Stimulated activated CD4-positive, alpha-beta T cell treated with anti-CD3 and anti-CD28 coated beads, Interleukin-15, amount 100 ng/mL, for 24 hours (primary cell): ENCODE measurements around the gene CELF4.

ENCODE experiments used
- DNase-seq: peaks from one replicate; pipeline ENCODE4 v3.0.0-alpha.2; 2020

The CELF4 gene

DNA sequence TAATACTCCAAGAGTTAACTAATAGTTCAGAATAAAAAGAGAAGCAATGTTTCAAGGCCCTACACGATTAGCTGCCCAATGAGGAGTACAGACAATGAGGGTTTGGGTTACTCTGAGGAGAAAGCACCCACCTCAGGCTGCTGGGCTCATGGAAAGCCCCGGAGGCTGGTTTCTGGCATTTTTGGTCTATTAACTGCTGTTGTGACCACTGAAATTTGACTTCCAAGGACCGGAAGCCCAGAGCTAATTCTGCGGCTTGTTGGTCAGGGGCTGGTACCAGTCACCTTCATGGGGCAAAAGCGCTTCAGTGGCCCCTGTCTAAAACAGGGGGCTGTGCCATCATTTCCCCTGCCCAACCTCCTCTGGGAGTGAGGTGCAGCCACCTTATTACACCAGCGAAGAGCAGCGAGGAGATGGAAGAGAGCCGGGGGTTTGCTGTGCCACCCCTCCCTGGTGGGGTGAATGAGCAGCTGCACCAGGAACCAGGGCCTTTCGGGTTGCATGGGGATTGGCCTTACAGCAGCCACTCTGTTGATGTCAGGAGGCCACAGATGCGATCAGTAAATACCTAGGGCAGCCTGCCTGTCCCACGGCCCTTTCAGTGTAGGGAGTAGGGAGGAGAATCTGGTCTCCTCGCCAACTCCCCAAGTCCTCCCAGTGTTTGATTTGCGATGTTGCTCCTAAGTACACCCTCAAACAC, 131.3 kb downstream of the CELF4 start:
- no peak for DNase-seq

DNA sequence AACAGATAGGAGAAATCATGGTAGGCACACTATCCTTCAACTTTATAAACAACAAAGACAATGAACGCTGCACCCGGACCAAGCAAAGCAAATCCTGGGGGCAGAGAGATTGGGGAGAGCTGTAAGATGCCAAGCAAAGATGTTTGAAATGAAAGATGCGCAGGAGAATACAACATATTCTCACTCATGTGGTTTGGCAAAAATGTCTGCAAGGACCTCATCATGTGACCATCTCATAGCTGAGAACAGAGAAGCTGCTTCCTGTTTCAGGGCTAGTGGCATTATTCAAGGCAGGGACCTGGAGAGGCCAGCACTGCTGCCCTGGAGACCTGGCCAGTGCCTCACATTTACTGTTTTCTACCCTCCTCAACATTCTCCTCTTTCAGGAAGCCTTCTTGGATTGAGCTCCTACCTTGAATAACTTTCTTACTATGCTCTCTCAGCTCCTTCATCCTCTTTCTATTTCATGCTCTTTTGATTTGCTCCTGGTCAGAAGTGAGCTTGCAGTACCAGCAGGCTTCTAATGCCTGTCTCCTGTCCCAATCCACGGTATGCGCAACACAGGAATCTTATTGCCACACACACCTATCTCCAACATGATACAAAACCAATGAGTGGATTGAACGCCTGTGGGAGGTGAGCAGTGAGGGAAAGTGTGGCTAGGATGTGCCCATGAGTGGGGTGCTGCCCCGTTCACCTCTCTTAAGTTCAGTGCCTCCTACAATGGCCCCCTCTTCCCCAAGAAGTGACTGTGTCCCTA, 133.0 kb downstream of the CELF4 start:
- DNase-seq: no peak

DNA sequence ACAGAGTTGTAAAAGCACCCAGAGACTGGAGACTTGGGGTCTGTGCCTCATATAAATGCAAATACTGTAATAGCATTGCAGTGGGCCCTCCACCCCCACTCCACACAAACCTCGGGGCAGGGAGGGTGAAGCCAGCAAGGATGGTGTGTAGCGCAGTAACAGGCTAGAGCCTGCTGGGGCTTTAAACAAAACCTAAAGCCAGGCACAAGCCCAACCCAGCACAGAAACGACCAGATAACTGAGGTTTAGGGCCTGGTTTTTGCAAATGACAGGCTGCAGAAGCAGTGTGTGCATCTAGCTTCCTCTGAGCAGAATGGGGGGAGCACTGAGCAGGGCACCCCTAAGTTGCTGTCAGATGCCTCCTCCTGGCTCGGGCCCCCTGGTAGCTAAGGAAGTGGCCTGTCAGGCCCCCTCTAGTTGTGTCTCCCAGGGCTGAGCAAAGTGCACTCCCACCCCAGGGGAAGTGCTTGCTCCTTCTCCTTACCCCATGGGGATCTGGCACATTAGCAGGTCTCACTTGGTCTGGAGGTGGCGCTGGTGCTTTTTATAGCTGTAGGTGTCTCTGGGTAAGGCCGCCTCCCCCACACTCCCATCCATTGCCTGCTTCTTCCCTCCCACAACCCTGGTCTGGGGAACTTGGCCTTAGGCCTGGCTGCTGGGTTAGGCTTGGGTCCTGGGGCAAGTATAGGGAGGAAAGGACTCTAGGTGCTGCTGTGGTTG, 135.1 kb downstream of the CELF4 start:
- no peak for DNase-seq

DNA sequence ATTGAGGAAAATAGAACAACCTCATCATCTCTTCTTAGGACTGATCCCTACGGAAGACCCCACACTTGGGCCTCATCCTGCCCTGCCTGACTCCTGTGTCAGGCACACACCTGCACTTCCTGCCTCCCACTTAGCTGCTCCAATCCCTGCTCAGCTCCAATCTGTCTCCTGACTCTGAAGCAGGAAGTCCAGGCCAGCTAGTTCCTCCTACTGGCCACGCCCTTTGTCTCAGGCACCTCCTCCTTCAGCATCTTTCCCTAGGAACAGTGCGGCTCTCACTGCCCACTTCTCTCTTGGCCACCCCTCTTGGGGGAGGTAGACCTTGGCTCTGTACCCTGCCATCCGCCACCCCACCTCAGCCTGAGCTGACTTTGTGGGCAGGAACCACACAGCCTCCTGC, 135.8 kb downstream of the CELF4 start:
- no peak for DNase-seq

DNA sequence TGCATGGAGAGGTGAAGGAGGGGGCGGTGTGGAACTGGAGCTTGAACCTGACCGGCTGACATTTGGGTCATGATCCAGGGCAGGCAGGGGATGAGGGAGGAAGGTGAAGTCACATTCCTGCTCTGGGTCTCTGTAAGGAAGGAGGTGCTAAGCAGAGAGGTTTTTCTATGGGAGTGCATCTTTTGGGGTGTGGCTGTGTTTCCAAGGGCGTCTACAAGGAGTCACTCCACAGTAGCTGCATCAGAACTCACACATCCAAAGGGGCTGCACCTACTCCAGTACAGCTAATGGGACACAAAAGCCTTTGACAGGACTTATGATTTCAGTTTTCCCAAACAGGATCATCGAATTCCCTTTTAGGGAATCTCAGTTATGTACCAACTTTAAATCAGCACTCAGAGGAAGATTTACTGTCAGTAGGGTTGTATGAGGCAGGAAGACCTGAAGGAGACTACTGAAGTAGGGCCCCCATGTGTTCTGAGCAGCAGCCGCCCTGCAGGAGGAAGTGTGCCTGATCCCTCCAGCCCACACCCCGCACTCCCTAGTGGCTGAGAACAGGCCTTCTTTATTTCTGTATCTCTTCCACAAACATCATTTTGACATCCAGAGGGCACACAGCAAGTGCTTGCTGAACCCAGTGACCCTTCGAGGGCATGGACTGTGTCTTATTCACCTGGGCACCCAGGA, 137.2 kb downstream of the CELF4 start:
- DNase-seq: no peak

DNA sequence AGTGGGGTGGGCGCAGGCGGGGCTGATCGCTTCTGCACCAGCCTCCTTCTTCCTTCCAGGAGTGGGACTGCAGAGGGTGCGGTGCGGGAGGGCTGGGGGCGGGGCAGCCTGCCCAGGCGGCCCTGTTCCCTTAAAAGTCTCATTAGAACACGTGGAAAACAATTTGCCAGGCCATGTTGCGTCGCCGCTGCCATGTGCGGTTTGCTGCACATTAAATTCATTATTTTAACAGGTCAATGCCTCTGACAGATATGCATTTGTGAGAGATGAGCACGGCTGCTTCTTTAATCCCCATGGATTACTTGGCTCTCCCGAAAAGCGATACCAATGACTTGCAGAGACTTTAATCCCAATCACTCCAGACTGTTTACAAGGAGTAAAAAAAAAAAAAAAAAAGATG, 139.0 kb downstream of the CELF4 start:
- no peak for DNase-seq

DNA sequence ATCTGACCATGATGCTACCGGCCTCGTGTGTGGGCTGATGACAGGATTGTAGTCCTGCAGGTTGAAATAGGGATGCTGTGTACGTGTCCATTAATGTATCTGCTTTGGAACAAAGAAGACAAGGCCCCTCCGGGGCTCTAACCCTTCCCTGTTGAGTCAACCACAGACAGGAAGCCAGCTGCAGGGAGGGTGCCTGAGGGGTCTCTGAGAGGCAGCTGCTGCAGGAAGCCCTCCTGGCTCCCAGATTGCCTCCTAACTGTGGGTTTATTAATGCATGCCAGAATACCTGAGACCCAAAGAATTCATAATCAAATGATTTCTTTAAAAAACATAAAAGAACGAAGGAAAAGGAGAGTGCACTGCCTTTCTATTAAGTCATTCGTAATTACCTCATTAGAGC, 140.4 kb downstream of the CELF4 start:
- DNase-seq: no peak

DNA sequence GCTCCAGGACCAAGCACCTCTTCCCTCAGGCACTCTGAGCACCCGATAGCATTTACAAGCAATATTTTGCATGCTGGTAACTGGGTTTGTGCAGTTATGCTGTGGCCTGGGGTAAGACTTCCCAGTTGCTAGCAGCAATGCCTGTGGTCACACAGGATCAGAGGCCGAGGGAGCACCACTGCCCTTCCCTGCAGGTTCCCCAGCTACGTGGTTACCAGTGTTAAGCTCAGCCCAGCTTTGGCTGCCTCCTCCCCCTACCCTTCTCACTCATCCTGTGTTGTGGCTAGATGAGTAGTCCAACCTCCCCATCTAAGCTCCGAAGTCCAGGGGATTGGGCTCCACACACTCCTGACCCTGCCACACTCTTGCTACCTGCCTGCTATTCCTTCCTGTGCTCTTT, 141.1 kb downstream of the CELF4 start:
- no peak for DNase-seq

DNA sequence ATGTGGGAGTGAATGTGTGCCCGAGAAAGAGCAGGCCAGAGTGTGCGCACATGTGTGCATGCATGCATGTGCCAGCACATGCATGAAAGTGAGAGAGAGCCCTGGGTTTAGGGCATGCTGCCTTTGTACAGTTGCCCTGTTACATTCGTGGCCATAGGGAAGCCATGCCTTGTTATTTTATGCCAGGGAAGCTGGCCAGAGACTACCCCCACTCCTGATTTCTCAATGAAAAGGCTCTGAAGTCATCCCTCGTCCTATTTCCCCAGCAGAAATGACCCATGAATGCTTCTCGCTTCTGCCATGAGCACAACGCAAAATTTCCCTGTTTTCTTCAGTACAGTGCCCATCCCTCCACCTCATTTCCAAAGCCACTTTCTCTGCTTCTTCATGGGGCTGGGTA, 143.0 kb downstream of the CELF4 start:
- no peak for DNase-seq

DNA sequence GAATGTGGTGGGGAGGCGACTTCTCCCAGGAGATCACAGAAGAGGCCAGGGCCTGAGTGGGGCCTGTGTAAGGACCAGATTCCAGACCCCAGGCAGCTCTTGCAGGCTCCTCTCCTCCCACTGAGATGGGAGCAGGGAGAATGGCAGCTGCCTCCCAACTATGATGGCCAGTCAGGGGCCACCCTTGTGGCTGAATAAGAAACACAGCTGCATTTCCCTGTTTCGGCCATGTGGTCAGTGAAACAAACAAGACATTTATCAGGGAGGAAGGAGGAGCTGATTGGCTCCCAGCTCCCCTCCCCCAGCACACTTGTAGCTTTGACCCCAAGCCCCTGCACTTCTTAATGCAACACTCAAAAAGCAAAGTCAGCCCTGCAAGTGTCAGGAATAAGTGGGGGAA, 143.5 kb downstream of the CELF4 start:
- no peak for DNase-seq

DNA sequence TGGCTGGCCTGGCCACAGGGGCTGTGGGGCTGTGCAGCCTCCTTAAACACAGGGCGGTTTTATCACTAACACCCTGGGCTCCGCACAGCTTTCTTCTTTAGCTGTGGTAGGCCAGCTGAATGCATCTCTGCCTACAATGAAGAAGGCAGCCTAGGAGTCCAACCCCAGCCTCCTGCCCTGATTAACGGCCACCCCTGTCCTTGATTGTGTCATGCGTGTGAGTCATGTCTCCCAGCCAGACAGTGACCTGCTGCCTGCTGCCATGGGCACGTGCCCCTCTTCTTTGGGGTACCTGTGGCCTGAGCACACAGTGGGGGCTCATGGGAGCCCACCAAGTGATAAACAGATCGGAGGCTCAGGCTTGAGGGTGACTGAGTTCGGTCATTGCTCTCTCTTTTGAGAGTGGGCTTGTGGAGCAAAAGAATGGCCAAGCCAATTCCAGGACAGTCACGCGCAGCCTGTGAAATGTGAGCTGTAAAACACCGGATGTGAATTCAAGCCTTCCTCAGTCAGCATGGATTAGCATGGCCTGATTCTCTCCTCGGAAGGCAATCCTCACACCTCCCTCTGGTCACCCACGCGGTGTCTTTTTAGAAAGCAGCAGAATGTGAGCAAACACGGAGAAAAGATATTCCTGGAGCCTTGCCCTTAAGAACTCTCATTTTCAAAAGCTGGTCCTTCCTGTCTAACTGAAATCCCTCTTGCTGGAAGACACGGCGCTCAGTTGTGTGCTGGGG, 144.1 kb downstream of the CELF4 start:
- no peak for DNase-seq

DNA sequence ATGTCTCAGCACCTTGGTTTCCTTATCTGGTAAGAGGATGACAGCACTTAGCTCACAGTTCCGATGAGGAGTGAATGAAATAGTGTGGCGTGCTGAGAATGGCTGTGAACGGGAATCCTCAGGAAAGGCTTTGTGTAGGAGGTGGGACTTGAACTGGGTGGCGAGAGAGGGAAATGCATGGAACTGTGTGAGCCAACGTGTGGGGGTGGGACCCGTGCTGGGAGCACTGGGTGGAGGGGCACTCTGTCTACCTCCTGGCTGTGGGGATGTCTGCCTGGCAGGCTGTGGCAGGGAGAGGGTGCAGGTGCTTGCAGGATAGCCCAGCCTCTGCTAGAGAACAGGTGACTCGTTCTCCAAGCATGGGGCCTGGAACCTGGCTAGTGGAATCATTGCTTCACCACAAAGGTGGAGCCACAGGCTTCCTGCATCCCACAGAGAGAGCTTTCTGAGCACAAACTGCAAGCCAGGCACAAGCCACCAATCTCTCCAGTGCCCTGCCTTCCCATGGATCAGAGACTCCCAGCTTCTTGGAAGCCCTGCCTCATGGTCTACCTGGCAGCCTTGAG, 145.2 kb downstream of the CELF4 start:
- no peak for DNase-seq

DNA sequence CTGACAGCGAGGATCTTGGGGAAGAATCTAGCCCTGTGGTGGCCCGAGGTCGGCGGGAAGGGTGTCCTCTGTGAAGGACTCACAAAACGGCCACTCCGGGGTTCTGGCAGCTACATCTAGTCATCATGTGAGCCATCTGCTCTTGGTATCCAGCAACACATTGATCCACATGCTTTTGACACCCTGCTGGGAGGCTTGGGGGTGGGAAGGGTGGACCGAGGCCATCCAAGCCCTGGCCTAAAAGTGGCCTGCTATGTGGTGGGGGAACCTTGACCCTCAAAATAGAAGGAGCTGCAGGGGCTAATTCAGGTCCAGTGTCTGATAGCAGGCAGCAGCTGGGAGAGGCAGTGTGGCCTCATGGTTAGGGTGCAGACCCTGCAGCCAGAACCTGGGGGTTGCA, 145.7 kb downstream of the CELF4 start:
- no peak for DNase-seq

DNA sequence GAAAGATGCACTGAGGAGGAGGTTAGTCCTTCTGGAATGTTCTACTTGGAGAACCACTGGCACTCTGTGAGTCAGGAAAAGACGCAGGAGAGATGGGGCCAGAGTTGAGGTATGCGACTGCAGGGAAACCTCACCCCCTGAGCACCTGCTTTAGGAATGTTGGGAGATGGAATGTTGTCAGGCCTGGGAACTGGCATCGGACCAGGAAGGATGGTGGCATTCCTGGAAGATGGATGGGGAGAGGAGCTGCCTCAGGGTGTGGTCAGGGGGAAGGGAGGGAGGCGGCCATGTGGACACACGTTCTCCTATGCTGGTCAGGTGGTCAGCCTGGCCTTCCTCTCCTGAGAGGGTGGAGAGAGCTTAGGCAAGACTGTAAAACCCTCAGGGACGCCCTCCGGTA, 146.3 kb downstream of the CELF4 start:
- no peak for DNase-seq

DNA sequence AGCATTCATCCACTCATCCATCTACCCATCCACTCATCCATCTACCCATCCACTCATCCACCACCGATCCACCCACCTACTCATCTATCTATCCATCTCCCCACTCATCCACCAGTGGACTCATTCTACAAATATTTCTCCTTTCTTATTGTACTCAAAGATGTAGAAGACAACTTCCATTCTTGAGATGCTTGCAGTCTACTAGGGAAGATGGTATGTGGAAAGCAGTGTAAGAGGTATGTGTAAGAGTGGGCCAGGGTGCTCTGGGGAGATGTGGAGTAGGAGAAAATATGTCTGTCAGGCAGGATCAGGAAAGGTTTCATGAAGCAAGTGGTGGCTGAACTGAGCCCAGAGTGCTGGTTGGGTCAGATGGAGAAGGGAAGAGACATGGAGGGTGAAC, 150.8 kb downstream of the CELF4 start:
- DNase-seq: no peak

DNA sequence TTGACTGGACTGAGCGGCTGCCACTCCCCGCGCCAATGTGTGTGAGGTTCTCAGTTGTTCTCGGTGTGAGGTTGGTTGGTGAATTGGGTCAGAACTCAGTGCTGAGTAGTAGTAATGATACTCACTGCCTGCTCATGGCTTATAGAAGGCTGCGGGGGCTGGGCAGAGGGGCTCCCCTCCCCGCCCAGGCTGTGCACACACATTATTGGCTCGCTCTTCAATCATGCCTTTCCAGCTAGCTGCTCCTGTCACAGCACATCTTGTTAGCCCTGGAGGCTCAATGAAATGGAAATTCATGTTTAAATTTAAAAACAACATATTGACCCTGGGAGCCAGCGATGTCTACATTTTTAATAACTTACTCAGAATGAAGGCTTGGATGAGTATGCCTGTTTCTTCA, 152.8 kb downstream of the CELF4 start:
- no peak for DNase-seq

DNA sequence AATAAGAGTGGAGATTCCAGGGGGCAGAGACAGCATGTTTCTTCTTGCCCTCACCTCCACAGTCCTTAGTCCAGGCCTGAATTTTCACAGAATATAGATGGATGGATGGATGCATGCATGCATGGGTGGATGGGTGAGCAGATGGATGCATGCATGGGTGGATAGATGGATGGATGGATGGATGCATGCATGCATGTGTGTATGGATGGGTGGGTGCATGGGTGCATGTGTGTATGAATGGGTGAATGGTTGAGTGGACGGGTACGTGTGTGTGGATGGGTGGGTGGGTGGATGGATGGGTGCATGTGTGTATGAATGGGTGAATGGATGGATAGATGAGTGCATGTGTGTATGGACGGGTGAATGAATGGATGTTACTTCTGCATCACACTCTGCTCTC, 153.3 kb downstream of the CELF4 start:
- no peak for DNase-seq

DNA sequence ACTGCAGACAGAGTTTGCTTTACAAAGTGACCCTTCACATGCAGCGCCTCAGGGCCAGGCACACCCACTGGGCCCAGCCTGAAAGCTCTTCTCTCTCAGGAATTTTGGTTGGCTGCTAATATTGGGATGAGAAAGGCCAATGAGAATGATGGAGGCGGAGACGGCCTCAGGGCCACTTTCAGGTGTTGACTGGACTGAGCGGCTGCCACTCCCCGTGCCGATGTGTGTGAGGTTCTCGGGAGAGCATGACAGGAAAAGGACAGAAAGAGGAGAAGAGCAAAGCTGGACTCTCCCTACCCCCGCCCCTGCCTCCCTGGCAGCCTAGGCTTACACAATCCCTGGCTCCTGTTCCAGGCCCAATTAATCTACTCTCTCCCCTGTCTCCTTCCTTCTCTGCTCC, 155.7 kb downstream of the CELF4 start:
- DNase-seq: no peak

DNA sequence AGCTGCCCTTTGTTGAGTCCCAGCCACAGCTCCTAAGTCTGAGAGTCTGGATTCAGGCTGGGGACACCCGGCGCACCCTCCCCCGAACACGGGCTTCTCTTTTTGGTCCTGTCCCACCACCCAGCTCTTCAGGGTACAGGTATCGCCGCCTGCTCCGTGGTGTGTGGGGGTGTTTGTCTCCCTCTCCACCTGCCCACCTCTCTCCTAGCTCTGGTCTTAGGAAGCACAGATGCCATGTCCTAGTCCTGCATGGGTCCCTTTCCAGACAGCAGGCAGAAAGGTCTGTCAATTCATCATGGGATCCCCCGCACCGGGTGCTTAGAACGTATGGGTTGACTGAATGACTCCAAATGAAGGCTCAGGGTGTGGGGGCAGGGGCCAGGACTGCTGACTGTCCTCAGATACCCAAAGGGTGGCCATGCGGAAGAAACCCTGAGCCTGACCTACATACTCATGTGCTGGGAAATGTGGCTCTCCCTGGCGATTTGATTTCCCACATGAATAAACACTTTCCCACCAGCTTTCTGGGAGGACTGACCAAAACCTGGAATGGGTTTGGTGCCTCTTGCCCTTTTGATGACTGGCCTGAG, 156.8 kb downstream of the CELF4 start:
- no peak for DNase-seq

DNA sequence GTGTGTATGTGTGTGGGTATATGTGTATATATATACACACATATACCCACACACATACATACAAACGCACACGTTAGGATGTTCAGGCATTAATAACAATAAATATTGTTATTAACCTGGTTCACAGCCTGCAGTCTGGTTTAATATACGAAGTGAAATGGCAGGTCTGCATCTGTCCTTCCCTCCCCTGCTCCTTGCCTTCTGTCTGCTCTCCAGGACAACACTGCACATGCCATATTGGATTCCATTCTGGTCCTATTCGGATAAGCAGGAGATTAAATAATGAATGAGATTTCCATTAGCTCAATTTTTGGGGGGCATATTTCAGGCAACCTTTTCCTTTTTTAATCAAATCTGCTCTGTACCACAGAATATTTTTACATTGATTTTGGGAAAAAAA, 158.0 kb downstream of the CELF4 start:
- DNase-seq: no peak

DNA sequence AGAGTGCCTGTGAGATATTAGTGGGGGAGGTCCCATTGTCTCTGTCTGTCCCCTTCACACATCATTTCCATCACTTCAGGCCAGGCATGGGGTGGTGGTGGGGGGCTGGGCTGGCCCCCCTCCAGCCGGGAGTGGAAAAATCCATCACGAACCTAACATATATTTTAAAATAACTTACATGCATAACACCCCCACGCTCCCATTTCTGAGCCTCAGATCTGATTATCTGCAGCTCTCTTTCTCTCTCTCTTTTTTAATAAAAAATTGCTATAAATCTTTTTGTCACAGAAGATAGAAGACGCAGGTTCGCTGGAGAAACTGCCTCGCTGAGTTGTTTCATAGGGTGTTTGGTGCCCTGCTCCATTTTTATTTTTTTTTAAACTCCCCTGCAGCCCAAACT, 159.8 kb downstream of the CELF4 start:
- no peak for DNase-seq

DNA sequence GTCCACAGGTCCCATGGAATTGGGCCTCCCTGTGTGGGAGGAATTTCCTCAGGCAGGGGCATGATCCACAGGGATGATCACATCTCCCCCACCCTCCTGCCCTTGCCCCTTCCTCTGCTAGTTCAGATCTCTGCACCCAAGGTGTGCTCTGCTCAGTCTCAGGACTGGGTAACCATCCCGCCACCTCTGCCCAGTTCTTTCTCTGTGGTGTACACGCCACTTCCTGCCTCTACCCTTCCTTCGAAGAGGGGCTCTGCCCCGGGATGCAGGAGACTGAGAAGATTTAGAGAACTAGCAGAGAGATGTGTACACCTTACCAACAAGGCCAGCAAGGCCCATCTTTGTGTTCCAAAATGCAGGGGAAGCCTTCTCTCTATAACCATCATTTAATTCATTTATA, 160.4 kb downstream of the CELF4 start:
- DNase-seq: no peak
